ENCODE results near the gene ID3.

ID3 gene, protein sequence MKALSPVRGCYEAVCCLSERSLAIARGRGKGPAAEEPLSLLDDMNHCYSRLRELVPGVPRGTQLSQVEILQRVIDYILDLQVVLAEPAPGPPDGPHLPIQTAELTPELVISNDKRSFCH

DNA sequence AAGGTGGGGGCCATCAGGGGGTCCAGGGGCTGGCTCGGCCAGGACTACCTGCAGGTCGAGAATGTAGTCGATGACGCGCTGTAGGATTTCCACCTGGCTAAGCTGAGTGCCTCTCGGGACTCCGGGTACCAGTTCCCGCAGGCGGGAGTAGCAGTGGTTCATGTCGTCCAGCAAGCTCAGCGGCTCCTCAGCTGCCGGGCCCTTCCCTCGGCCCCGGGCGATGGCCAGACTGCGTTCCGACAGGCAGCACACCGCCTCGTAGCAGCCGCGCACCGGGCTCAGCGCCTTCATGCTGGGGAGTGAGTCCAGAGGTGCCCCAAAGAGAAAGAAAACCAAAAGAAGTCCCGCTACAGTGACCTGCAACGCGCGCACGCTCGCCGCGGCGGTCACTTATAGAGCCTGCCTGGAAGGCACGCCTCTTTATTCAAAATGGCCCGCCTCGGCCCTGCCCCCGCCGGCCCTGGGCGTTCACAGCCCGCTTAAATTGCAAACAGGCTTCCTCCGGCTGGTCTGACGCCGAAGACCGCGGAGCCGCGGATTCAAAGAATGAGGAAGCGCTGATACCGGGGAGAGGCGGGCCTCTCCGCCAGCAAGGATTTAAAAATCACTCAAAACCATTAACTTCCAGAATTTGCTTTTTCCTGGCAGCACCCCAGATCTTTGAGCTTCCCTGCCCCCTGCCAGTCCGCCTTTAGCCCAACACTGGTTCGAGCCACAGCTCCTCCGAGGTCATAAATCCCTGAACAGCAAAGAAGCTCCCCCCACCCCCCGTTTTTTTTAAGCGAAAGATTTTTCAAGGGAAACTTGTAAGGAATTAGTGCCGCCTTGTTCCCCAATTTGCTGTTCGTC is at the start of gene ID3:
ID3 (minus strand) TSS at position 366 of the 849 bp plus-strand sequence; CDS start at position 291, 75 bp downstream.
- DNase-seq: peak; percentile 98

GRCh38 chr1:23607944-23608343 is 48.6 kb upstream of the ID3 start:
- no peak for DNase-seq

DNA sequence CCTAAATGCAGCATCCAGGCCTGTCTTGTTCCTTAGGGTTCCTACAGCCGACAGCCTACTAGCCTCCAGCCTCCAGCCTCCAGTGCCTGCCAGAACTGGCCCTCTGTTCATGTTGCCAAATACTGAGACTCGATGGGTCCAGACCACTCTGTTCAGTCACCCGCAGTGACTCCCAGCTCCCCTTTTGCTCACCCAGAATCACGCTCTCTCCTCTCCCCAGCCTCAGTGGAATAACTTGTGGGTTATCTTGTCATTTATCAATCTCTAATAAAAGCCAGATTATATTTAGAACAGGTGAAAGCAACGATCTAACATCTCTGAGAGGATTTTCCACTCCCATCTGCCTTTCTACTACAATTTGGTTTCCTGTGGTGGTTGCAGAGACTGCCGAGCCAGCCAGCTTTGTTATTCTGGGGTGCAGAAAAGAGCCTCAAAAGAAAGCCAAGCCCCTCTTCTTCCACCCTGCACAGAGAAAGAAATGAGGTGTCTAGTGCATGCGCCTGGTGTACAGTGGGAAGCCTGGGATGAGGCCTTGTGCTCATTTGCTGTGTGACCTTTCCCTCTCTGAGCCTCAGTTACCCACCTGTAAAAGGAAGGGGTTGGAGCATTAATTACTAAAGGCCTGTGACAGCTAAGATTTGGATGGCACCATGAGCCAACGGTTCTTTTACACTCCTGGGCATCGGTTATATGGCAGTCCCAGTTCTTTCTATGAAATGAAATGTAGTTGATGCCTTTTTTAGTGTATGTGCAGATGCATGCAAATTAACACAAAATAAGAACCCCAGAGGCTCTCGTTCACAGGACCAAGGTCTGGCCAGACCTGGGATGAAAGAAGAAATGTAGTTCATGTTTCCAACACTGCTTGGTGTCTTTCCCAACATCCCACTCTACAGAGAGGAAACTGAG is 42.9 kb upstream of the ID3 start:
- no peak for DNase-seq

GRCh38 chr1:23601135-23601967 is 42.0 kb upstream of the ID3 start:
- DNase-seq: no peak

- no peak for DNase-seq
These were observed 41.0 kb upstream of the ID3 start for GRCh38 chr1:23600283-23600682.

DNA sequence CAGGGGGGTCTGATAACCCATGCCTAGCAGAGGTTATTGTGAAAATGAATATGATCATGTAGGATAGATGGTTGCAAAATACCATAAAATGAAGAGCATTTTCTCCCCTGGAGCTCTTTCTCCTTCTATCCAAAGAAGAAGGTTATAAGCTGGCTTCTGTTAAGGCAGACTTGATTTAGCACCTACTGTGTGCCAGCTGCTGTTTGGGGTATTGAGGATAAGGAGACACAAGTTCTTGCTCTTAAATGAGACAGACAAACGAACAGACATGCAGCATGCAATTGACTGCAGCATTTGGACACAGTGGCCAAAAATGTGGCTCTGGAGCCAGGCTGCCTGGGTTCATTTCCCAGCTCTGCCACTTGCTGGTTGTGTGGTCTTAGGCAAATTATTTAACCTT is 39.8 kb upstream of the ID3 start:
- DNase-seq: no peak

- DNase-seq: peak; percentile 88
These were observed 39.1 kb upstream of the ID3 start for GRCh38 chr1:23598424-23598823.

- peak; percentile 57 for DNase-seq
These were observed 38.5 kb upstream of the ID3 start for GRCh38 chr1:23597635-23598388.

GRCh38 chr1:23596382-23597358 is 37.4 kb upstream of the ID3 start:
- no peak for DNase-seq

- no peak for DNase-seq
These were observed 35.6 kb upstream of the ID3 start for GRCh38 chr1:23594927-23595353.

GRCh38 chr1:23594149-23594907 is 35.0 kb upstream of the ID3 start:
- no peak for DNase-seq

- no peak for DNase-seq
These were observed 34.4 kb upstream of the ID3 start for GRCh38 chr1:23593556-23594148.

DNA sequence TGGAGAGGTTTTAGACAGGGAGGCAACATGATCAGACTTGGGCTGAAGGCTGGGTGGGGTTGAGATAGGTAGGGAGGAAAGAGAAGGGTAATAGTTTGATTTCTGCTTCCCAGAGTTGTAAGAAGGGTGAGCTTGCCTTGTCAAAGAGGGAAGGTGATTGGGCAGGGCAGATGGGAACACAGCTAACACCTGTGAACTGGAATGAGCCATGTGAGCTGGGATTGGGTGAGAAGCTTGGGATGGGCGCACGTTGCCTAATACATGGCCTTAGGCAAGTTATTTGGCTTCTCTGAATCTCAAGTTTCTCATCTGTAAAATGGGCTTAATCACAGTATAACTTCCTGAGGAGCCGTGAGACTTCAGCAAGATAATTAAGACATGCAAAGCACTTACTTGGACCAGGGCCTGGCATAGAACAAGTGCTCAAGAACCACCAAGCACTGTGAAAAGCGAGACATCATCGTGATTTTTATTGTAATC is 33.8 kb upstream of the ID3 start:
- DNase-seq: no peak

DNA sequence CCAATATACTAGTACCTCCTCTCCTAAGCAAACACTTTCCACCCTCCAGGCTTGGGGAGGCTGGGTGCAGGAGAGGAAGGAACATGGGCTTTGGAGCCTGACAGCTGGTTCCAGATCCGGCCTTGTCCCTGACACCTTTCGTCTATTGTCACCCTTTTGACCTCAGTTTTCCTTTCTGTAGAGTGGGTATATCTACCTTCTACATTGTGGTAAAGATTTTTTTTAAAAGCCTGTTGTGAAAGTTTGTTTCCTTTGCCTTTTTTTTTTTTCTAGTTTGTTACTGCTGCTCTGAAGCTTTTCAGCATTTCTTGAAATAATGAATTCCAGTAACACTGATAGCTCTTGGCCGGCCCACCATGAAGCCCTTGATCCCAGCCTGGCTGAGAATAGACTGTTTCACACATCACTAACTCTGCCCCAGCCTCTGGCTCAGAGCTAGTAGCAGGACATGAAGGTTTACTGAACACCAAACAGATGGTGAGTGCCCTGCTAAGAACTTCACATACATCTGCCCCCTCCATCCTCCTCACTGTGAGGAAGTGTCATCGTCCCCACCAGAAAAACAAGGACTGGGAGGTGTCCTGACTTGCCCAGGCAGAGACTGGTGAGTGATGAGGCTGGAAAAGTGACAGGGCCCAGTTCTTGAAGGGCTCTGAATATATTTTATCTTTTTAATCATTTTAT is 33.0 kb upstream of the ID3 start:
- DNase-seq: peak; percentile 54

GRCh38 chr1:23591460-23592208 is 32.3 kb upstream of the ID3 start:
- no peak for DNase-seq

DNA sequence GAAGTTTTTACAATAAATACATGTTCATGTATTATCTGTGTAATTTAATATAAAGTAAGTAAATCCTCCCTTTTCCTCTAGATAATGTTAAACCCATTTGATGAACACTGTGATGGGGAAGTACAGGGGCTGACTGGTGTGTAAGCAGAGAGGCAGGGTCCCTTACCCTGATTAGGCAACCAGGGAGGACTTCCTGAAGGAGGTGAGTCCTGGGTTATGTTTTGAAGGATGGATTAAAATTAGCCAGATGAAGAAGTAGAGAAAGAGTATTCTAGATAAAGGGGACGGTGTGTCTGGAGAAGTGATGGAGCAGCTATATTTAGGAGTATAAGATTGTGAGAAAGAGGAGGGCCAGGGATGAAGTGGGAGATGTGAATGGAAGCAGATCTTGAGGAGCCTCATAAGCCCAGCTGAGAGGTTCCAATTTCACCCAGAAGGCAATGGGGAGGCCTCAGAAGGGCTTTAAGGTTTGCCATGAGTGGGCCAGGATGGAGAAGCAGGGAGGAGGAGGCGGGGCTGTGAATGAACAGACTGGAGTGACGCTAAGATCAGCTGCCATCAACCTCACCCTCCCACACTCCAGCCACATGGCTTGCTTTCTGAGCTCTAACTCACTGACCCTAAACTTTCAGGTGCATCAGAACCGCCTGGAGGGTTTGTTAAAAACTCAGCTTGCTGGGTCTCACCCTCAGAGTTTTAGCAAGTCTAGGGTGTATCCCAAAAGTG is 30.9 kb upstream of the ID3 start:
- DNase-seq: no peak

DNA sequence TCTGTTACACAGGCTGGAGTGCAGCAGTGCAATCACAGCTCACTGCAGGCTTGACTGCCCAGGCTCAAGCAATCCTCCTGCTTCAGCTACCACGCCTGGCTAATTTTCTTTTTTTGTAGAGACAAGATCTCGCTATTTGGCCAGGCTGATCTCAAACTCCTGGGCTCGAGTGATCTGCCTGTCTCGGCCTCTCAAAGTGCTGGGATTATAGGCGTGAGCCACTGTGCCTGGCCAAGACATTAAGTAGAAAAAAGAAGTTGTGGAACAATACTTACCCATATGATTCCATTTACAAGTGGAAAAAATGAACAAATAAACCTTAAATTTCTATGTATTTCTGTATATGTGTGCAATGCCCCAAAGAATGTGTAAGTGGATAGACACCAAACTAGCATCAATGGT is 30.3 kb upstream of the ID3 start:
- no peak for DNase-seq

Data from eye (tissue), 1 donor.